GM23338 (cell line): ENCODE results near the gene DNAJC11.

ENCODE experiments used
- CREB1 ChIP-seq: fragments of 250-450 bp; sonication (Bioruptor Pico); IDR thresholded peaks from 2 replicates; pipeline ENCODE4 v1.5.0; 2020; ENCODE audit warnings: low read depth, mild to moderate bottlenecking, moderate library complexity
- CTCF ChIP-seq, 2 experiments: fragments of 200-600 bp in 1 of 2; sonication (generic) in 1 of 2; conservative IDR thresholded peaks; 2 replicates each; pipeline versions ENCODE4 v1.5.1 to v1.6.1; 2016 to 2017; ENCODE audit warnings: antibody characterized with exemption in 2 of 2, low read depth in 2 of 2, mild to moderate bottlenecking in 2 of 2, moderate library complexity in 1 of 2
- ETS1 ChIP-seq: IDR thresholded peaks from 2 replicates; pipeline ENCODE4 v1.6.1; 2016; ENCODE audit warnings: antibody characterized with exemption
- EZH2 ChIP-seq: fragments of 200-600 bp; sonication (generic); IDR thresholded peaks from one replicate; pipeline ENCODE4 v1.8.0; 2017; ENCODE audit warnings: antibody characterized with exemption, mild to moderate bottlenecking, low read depth; ENCODE audit not compliant: unreplicated experiment
- EZH2phosphoT487 ChIP-seq: fragments of 200-600 bp; sonication (generic); IDR thresholded peaks from one replicate; pipeline ENCODE4 v1.8.1; 2018; ENCODE audit warnings: antibody characterized with exemption; ENCODE audit not compliant: unreplicated experiment
- JUNB ChIP-seq: IDR thresholded peaks from one replicate; pipeline ENCODE4 v1.6.1; 2016; ENCODE audit warnings: antibody characterized with exemption; ENCODE audit not compliant: unreplicated experiment
- NANOG ChIP-seq: IDR thresholded peaks from 2 replicates; pipeline ENCODE4 v1.6.1; 2016; ENCODE audit warnings: antibody characterized with exemption, borderline replicate concordance
- POLR2AphosphoS5 ChIP-seq: IDR thresholded peaks from 2 replicates; pipeline ENCODE4 v1.6.1; 2016; ENCODE audit warnings: antibody characterized with exemption, low read depth
- REST ChIP-seq: IDR thresholded peaks from one replicate; pipeline ENCODE4 v1.6.1; 2018; ENCODE audit warnings: antibody characterized with exemption; ENCODE audit not compliant: unreplicated experiment
- ZNF114 ChIP-seq: fragments of 250-450 bp; sonication (Bioruptor Pico); IDR thresholded peaks from 2 replicates; pipeline ENCODE4 v1.5.0; 2020; ENCODE audit warnings: mild to moderate bottlenecking, moderate library complexity
- ZNF331 ChIP-seq: fragments of 250-450 bp; sonication (Bioruptor Pico); IDR thresholded peaks from 2 replicates; pipeline ENCODE4 v1.5.0; 2020; ENCODE audit warnings: low read depth, mild to moderate bottlenecking, moderate library complexity
- ZNF462 ChIP-seq: fragments of 250-450 bp; sonication (Bioruptor Pico); IDR thresholded peaks from 2 replicates; pipeline ENCODE4 v1.5.0; 2020; ENCODE audit warnings: mild to moderate bottlenecking, moderate library complexity

GRCh38 chr1:6599141-6599975, 102.3 kb downstream of the DNAJC11 start:
- no peak for TF ChIP-seq CTCF (conservative IDR thresholded peaks at IDR 0.05; ENCODE audit: low read depth in 2 of 2)
- no peak for TF ChIP-seq REST
- no peak for TF ChIP-seq EZH2
- TF ChIP-seq POLR2AphosphoS5: no peak
- TF ChIP-seq JUNB: no peak
- TF ChIP-seq EZH2phosphoT487: no peak
- no peak for TF ChIP-seq CREB1 (CRISPR knock-in tag)
- TF ChIP-seq NANOG: no peak
- no peak for TF ChIP-seq ETS1
- TF ChIP-seq ZNF331 (CRISPR knock-in tag): no peak
- TF ChIP-seq ZNF462 (CRISPR knock-in tag): no peak
- no peak for TF ChIP-seq ZNF114 (CRISPR knock-in tag)
